Inflammatory macrophage (primary cell): ENCODE measurements around the gene TKTL2.
"Not testable (repeated sequence)": the region's sequence is repeated elsewhere in the genome, so short reads cannot be mapped to it uniquely, and the experiment has no call there.

ENCODE experiments used
- DNase-seq, 2 donors: peaks; one replicate each; pipeline ENCODE4 v3.0.0-alpha.2; 2020 to 2022

Gene TKTL2

GRCh38 chr4:163447481-163447880 lies 26.1 kb downstream of the TKTL2 start:
- no peak for DNase-seq

GRCh38 chr4:163447023-163447422 lies 26.5 kb downstream of the TKTL2 start:
- DNase-seq: not testable (repeated sequence)

- DNase-seq: no peak
Measured at GRCh38 chr4:163440040-163440439, 33.5 kb downstream of the TKTL2 start.
